Esophagus (tissue), 2 donors: ENCODE results near the gene PRAMEF17. TPM values are rescaled to one million over a fixed set of nuclear protein-coding genes. Genes with fewer than 3 reads are reported as not detected.
"Not testable (repeated sequence)": the region's sequence is repeated elsewhere in the genome, so short reads cannot be mapped to it uniquely, and the experiment has no call there.

ENCODE experiments used
- H3K27ac ChIP-seq, 2 donors: one replicate each; pipeline ENCODE4 v1.5.1; 2013; ENCODE audit warnings: low read depth in 2 of 2, mild to moderate bottlenecking in 2 of 2, inconsistent platforms in 1 of 2, low read length in 1 of 2, moderate library complexity in 1 of 2
- H3K27me3 ChIP-seq, 2 donors: one replicate each; pipeline ENCODE4 v1.6.1; 2013; ENCODE audit warnings: low read length in 2 of 2, control low read depth in 1 of 2, mild to moderate bottlenecking in 1 of 2; ENCODE audit not compliant: insufficient read depth in 2 of 2, control insufficient read depth in 1 of 2
- H3K36me3 ChIP-seq, 2 donors: one replicate each; pipeline ENCODE4 v1.6.1; 2013; ENCODE audit warnings: low read length in 1 of 2; ENCODE audit not compliant: control insufficient read depth in 2 of 2, insufficient read depth in 2 of 2
- H3K4me1 ChIP-seq, 2 donors: one replicate each; pipeline ENCODE4 v1.6.1; 2013; ENCODE audit warnings: low read length in 1 of 2; ENCODE audit not compliant: control insufficient read depth in 2 of 2, insufficient read depth in 2 of 2
- H3K4me3 ChIP-seq, 2 donors: one replicate each; pipeline ENCODE4 v1.5.1; 2013; ENCODE audit warnings: low read length in 2 of 2, mild to moderate bottlenecking in 2 of 2, low read depth in 1 of 2, moderate library complexity in 1 of 2
- H3K9me3 ChIP-seq, 2 donors: one replicate each; pipeline ENCODE4 v1.6.1; 2013; ENCODE audit warnings: mild to moderate bottlenecking in 2 of 2, low read depth in 1 of 2, low read length in 1 of 2, moderate library complexity in 1 of 2; ENCODE audit not compliant: control insufficient read depth in 2 of 2, insufficient read depth in 1 of 2
- WGBS, 2 donors: extraction: QIAGEN DNeasy Blood & Tissue Kit; methylation state at CpG; one replicate each; pipeline ENCODE4 v1.1.7; 2013; 5-methylcytosine and 5-hydroxymethylcytosine counted together
- polyA plus RNA-seq, 2 donors: library from polyadenylated mRNA; stranded (reverse); fragments of 200-250 nt; gene quantifications; one replicate each; pipeline ENCODE4 v1.2.3, GENCODE V29; 2013
- donor health status: healthy with polysubstance abuse.
- donor health status: Bipolar disorder and iron deficiency.

PRAMEF17 gene
- polyA plus RNA-seq, result not detected

- not testable (repeated sequence) for H3K4me3 ChIP-seq
These were observed at the start of gene PRAMEF17 for GRCh38 chr1:13389332-13389731. Gene PRAMEF17, plus strand, starts transcription at chr1:13389632. Its CDS starts 26 bp downstream, at chr1:13389658.

GRCh38 chr1:13342496-13342895 lies 46.9 kb upstream of the PRAMEF17 start:
- H3K27ac ChIP-seq, H3K4me3 ChIP-seq, H3K36me3 ChIP-seq, H3K9me3 ChIP-seq, H3K4me1 ChIP-seq, H3K27me3 ChIP-seq: not testable (repeated sequence)
- 84 to 85% methylated on average over 8 of the region's 8 CpGs for WGBS, 2 donors

More at GRCh38 chr1:13389332-13389731, at the start of gene PRAMEF17:
- not testable (repeated sequence) for H3K9me3 ChIP-seq, H3K27ac ChIP-seq, H3K4me1 ChIP-seq, H3K36me3 ChIP-seq, H3K27me3 ChIP-seq

DNA sequence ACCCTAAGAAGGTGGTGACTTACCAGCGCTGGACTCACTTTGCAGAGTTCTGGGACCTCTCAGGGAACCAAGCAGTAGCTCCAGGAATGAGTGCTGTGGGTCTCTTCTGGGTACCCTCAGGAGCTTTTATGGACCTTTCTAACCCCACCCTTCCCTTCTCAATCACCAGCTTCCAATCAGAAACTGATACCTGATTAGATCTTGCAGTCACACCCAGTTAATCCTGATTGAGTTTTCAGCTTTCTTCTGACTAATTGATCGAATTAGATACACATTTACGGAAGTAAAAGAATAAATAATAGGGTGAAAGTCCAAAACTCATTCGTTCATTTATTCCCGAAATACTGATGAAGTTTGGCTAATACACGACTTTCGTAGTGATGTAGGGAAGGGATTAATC lies 42.4 kb upstream of the PRAMEF17 start, which contains the start of gene PRAMEF14:
Gene PRAMEF14, minus strand, starts transcription at position 101 of the 400 bp plus-strand sequence. CDS start 1,820 bp downstream, outside the sequence.
- H3K27ac ChIP-seq, H3K9me3 ChIP-seq, H3K4me1 ChIP-seq, H3K36me3 ChIP-seq, H3K27me3 ChIP-seq, H3K4me3 ChIP-seq: not testable (repeated sequence)
- 74 to 80% methylated on average over 6 to 7 of the region's 7 CpGs for WGBS, 2 donors

DNA sequence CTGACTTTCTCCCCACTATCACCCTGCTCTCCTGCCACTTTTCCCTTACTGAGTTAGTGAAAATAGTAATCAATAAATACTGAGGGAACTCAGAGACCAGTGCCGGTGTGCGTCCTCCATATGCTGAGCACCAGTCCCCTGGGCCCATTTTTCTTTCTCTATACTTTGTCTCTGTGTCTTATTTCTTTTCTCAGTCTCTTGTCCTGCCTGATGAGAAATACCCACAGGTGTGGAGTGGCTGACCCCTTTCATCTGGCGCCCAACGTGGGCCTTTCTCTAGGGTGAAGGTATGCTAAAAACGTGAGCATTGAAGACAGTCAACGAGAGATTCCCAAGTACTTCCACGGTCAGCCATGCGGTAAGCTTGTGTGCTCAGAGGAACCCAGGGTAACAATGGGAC lies 36.0 kb upstream of the PRAMEF17 start:
- not testable (repeated sequence) for H3K9me3 ChIP-seq, H3K4me3 ChIP-seq, H3K4me1 ChIP-seq, H3K27ac ChIP-seq, H3K27me3 ChIP-seq, H3K36me3 ChIP-seq
- 94 to 95% methylated on average over 8 of the region's 8 CpGs for WGBS, 2 donors

- H3K27me3 ChIP-seq, H3K36me3 ChIP-seq, H3K27ac ChIP-seq, H3K4me3 ChIP-seq, H3K4me1 ChIP-seq, H3K9me3 ChIP-seq: not testable (repeated sequence)
- WGBS, 2 donors, result 3% methylated on average over 2 of the region's 9 CpGs; no CpG with 5 or more reads in 1 of the 2 donors
These were observed 35.0 kb upstream of the PRAMEF17 start for GRCh38 chr1:13354475-13354874.

GRCh38 chr1:13356774-13357173 lies 32.7 kb upstream of the PRAMEF17 start:
- WGBS, 2 donors, result 3 to 4% methylated on average over 5 of the region's 5 CpGs

DNA sequence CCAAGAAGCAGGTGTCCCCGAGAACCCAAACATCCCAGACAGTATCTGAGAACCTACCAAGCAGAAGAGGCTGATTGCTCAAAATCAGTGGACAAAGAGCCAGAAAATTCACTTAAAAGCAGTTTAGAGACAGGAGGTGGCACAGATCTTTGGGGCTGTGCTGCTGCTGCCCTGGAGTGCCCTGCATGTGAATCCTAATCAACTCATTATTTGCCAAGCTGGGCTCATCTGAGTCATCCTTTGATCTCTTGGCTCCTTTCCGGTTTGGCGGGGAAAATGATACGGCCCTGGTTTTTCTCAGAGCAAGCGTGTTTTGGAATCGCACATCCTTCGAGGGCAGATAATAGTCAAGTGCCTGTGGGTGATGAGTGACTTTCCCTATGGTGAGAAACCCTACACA lies 27.1 kb upstream of the PRAMEF17 start:
- not testable (repeated sequence) for H3K27me3 ChIP-seq, H3K4me1 ChIP-seq, H3K9me3 ChIP-seq, H3K4me3 ChIP-seq, H3K27ac ChIP-seq, H3K36me3 ChIP-seq
- 57% methylated on average over 1 of the region's 7 CpGs; no CpG with 5 or more reads in 1 of the 2 donors for WGBS, 2 donors

More at GRCh38 chr1:13356774-13357173, 32.7 kb upstream of the PRAMEF17 start:
- not testable (repeated sequence) for H3K4me1 ChIP-seq, H3K9me3 ChIP-seq, H3K27ac ChIP-seq, H3K4me3 ChIP-seq, H3K36me3 ChIP-seq, H3K27me3 ChIP-seq

DNA sequence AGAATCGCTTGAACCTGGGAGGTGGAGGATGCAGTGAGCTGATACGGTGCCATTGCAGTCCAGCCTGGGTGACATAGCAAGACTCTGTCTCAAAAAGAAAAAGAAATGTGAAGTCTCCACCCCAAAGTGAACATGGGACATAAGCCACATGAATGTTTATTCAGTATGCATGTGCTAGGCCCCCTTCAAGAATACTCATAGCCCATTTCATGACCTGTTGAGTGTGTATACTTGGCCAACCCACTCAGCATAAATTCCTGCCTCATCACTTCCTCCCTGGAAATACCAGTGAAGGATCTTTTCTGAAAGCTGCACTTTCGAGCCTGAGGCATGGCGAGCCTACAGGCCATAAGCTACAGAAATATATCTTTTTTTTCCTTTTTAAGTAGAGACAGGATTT lies 24.5 kb upstream of the PRAMEF17 start:
- not testable (repeated sequence) for H3K27ac ChIP-seq, H3K4me3 ChIP-seq, H3K9me3 ChIP-seq, H3K4me1 ChIP-seq, H3K27me3 ChIP-seq, H3K36me3 ChIP-seq
- 72 to 96% methylated on average over 2 to 3 of the region's 4 CpGs for WGBS, 2 donors

DNA sequence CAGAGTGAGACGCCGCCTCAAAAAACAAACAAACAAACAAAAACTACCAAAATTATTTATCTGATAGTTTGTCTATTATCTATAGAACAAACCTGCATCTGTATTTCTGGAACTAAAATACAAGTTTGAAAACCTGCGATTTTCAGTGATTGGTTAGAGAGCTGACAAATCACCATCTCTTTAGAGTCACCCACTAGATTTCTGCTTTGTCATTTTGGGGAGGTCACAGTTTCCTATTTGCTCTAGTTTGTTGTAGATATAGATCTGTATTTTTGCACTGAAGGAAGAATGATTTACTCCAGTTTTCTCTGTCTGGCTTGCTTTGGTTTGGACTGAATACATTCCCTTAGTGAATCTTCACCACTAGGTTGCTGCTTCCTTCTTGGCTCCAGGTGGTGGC lies 22.9 kb upstream of the PRAMEF17 start:
- not testable (repeated sequence) for H3K27ac ChIP-seq, H3K9me3 ChIP-seq
- 85 to 90% methylated on average over 3 of the region's 3 CpGs for WGBS, 2 donors

GRCh38 chr1:13368544-13368943 lies 20.9 kb upstream of the PRAMEF17 start:
- WGBS, 2 donors, result 59 to 72% methylated on average over 3 of the region's 4 CpGs

More for the DNA sequence above, 22.9 kb upstream of the PRAMEF17 start:
- H3K27me3 ChIP-seq, H3K36me3 ChIP-seq, H3K4me1 ChIP-seq, H3K4me3 ChIP-seq: not testable (repeated sequence)

More at GRCh38 chr1:13368544-13368943, 20.9 kb upstream of the PRAMEF17 start:
- H3K36me3 ChIP-seq, H3K4me1 ChIP-seq, H3K27me3 ChIP-seq, H3K27ac ChIP-seq, H3K4me3 ChIP-seq, H3K9me3 ChIP-seq: not testable (repeated sequence)
